MCF 10A (cell line): Measurements from ENCODE around the gene SPOCK1. TPM values are rescaled to one million over a fixed set of nuclear protein-coding genes. Genes with fewer than 3 reads are reported as not detected.

Experiments
- BruUV-seq: library from RNA; stranded (reverse); fragments of 400-500 nt; replicated peaks from 2 replicates; lab custom pipeline; 2021; lab: Mats Ljungman, UMichigan
- CTCF ChIA-PET: fragments of 300-600 bp; sonication (Branson Sonifier 250); formaldehyde crosslinking; extraction: SDS; loops from one replicate; lab custom pipeline; 2021; ENCODE audit warnings: antibody characterized with exemption, inconsistent platforms; lab: Yijun Ruan, JAX
- POLR2A ChIA-PET: fragments of 300-600, 350-650 bp; sonication (Branson Sonifier 250); formaldehyde crosslinking; extraction: SDS; loops from one replicate; lab custom pipeline; 2020; ENCODE audit warnings: antibody characterized with exemption, inconsistent platforms; lab: Yijun Ruan, JAX
- DNase-seq: peaks from one replicate; pipeline ENCODE4 v3.0.0-alpha.2; 2018; ENCODE audit not compliant: unreplicated experiment
- H3K27ac Mint-ChIP-seq: one replicate; pipeline ENCODE4 v1.8.0; 2022; ENCODE audit warnings: mild to moderate bottlenecking, low read depth, mixed read lengths; ENCODE audit not compliant: unreplicated experiment
- H3K27me3 Mint-ChIP-seq: one replicate; pipeline ENCODE4 v1.8.0; 2022; ENCODE audit warnings: mixed read lengths; ENCODE audit not compliant: insufficient read depth, unreplicated experiment
- H3K36me3 Mint-ChIP-seq: one replicate; pipeline ENCODE4 v1.8.0; 2022; ENCODE audit warnings: mild to moderate bottlenecking, moderate library complexity, mixed read lengths; ENCODE audit not compliant: insufficient read depth, unreplicated experiment
- H3K4me1 Mint-ChIP-seq: one replicate; pipeline ENCODE4 v1.8.0; 2022; ENCODE audit warnings: mixed read lengths; ENCODE audit not compliant: insufficient read depth, unreplicated experiment
- H3K4me3 Mint-ChIP-seq: one replicate; pipeline ENCODE4 v1.8.0; 2022; ENCODE audit warnings: mild to moderate bottlenecking, moderate library complexity, mixed read lengths; ENCODE audit not compliant: unreplicated experiment
- H3K9me3 Mint-ChIP-seq: one replicate; pipeline ENCODE4 v1.8.0; 2022; ENCODE audit warnings: mixed read lengths; ENCODE audit not compliant: unreplicated experiment
- CTCF ChIP-seq: fragments of 200-600 bp; IDR thresholded peaks from one replicate; pipeline ENCODE4 v1.8.0; 2022; ENCODE audit warnings: antibody characterized with exemption, mild to moderate bottlenecking; ENCODE audit not compliant: unreplicated experiment
- intact Hi-C: fragments of 100-400 bp; cut with micrococcal nuclease; formaldehyde crosslinking; loops from 2 replicates; pipeline ENCODE4 v1.14.1; 2022
- total RNA-seq: library from RNA; stranded (reverse); gene quantifications from 2 replicates; pipeline ENCODE4 v1.2.3, GENCODE V29; 2022

Gene SPOCK1
- total RNA-seq, 1 experiment from 2014 or later, result 34.3 TPM

GRCh38 chr5:137001026-137001569 is 498.0 kb downstream of the SPOCK1 start:
- BruUV-seq, result no TSS peak
- POLR2A ChIA-PET, result no interaction called here
- no peak for TF ChIP-seq CTCF
- H3K9me3 Mint-ChIP-seq, result peaks cover 20% of the 10 kb centered on the region
- DNase-seq, result no peak
- H3K4me1 Mint-ChIP-seq, result no peaks in the 10 kb centered on the region
- H3K4me3 Mint-ChIP-seq, result no peak overlapping the region
- CTCF ChIA-PET, result interaction anchor here (0.9 kb wide), 1 partner anchor 18 kb away, joined by 3 read pairs; no protein-coding TSS in a partner anchor
- intact Hi-C loops, result no loop called here
- no peaks in the 10 kb centered on the region for H3K36me3 Mint-ChIP-seq
- no peak overlapping the region for H3K27ac Mint-ChIP-seq
- no peaks in the 10 kb centered on the region for H3K27me3 Mint-ChIP-seq

GRCh38 chr5:136999787-137000186 is 499.3 kb downstream of the SPOCK1 start:
- Mint-ChIP-seq H3K4me3 (no peak overlapping the region), H3K4me1 (no peaks in the 10 kb centered on the region), H3K36me3 (no peaks in the 10 kb centered on the region), H3K27me3 (no peaks in the 10 kb centered on the region), H3K27ac (no peak overlapping the region), H3K9me3 (peaks cover 12% of the 10 kb centered on the region)
- intact Hi-C loops, result no loop called here
- CTCF ChIA-PET, result interaction anchor here (1.0 kb wide), 1 partner anchor 10 kb away, joined by 5 read pairs; no protein-coding TSS in a partner anchor
- POLR2A ChIA-PET, result no interaction called here
- no TSS peak for BruUV-seq
- no peak for DNase-seq
- TF ChIP-seq CTCF, result no peak

- Mint-ChIP-seq H3K4me3 (no peak overlapping the region), H3K9me3 (peaks cover 12% of the 10 kb centered on the region), H3K4me1 (no peaks in the 10 kb centered on the region), H3K27me3 (no peaks in the 10 kb centered on the region), H3K27ac (no peak overlapping the region), H3K36me3 (no peaks in the 10 kb centered on the region)
- no peak for TF ChIP-seq CTCF
- ChIA-PET POLR2A (interaction anchor here (0.5 kb wide), 1 partner anchor 228 kb away, joined by 3 read pairs; no protein-coding TSS in a partner anchor), CTCF (interaction anchor here (0.7 to 1.0 kb wide), 2 partner anchors 9 to 123 kb away, joined by 3 to 5 read pairs; no protein-coding TSS in a partner anchor)
- intact Hi-C loops, result no loop called here
- DNase-seq, result no peak
- BruUV-seq, result no TSS peak
Measured at GRCh38 chr5:136998854-136999357, 500.2 kb downstream of the SPOCK1 start.

- intact Hi-C loops, result no loop called here
- no peaks in the 10 kb centered on the region for H3K4me1 Mint-ChIP-seq
- no peak for DNase-seq
- H3K27me3 Mint-ChIP-seq, result no peaks in the 10 kb centered on the region
- BruUV-seq, result no TSS peak
- H3K4me3 Mint-ChIP-seq, result no peak overlapping the region
- no peaks in the 10 kb centered on the region for H3K36me3 Mint-ChIP-seq
- peaks cover 12% of the 10 kb centered on the region for H3K9me3 Mint-ChIP-seq
- POLR2A ChIA-PET, result no interaction called here
- TF ChIP-seq CTCF, result no peak
- no peak overlapping the region for H3K27ac Mint-ChIP-seq
- CTCF ChIA-PET, result interaction anchor here (0.5 to 0.7 kb wide), 2 partner anchors 18 to 23 kb away, joined by 3 read pairs; no protein-coding TSS in a partner anchor
Measured at GRCh38 chr5:136994154-136994553, 505.0 kb downstream of the SPOCK1 start.
